Kidney epithelial cell (primary cell): ENCODE results near the gene MOB3A. TPM values are rescaled to one million over a fixed set of nuclear protein-coding genes. Genes with fewer than 3 reads are reported as not detected.
"Not testable (repeated sequence)": the region's sequence is repeated elsewhere in the genome, so short reads cannot be mapped to it uniquely, and the experiment has no call there.

Source experiments
- DNase-seq: peaks from one replicate; pipeline ENCODE4 v3.0.0-alpha.2; 2010; ENCODE audit warnings: low read depth
- H3K27me3 ChIP-seq: 2 replicates; pipeline ENCODE4 v1.6.0; 2011; ENCODE audit warnings: low read length; ENCODE audit not compliant: control insufficient read depth, insufficient read depth
- H3K36me3 ChIP-seq: 2 replicates; pipeline ENCODE4 v1.5.1; 2011; ENCODE audit warnings: low read length; ENCODE audit not compliant: control insufficient read depth, insufficient read depth
- H3K4me3 ChIP-seq: 2 replicates; pipeline ENCODE4 v1.5.1; 2011; ENCODE audit warnings: low read depth, mild to moderate bottlenecking, control low read depth, low read length
- CTCF ChIP-seq: IDR thresholded peaks from 2 replicates; pipeline ENCODE4 v1.5.1; 2011; ENCODE audit warnings: mild to moderate bottlenecking, moderate library complexity, low read length, control low read depth, inconsistent platforms; ENCODE audit not compliant: insufficient read depth, poor library complexity, severe bottlenecking
- total RNA-seq: library from RNA; depleted of rRNA; stranded (reverse); fragments of >200 nt; gene quantifications from 2 replicates; pipeline ENCODE4 v1.2.3, GENCODE V29; 2015

The MOB3A gene
- total RNA-seq, 1 donor from 2014 or later = 40.3 TPM

DNA sequence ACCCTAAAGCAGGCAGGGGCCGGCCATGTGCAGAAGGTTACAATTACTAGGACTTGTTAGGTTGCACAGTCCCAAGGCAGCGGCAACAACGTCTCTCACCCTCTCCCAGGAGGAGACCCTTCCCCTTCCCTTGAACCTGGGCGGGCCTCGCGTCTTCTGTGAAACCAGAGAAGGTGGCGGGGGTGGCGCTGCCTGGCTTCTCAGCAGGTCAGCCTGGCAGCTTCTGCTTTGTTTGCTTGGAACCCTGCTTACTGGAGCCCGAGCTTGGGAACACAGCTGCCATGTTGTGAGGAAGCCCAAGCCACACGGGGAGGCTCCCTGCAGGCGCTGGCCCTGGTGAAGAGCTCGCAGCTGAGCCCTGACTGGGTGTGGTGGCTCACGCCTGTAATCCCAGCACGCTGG is 60.5 kb downstream of the MOB3A start:
- no peak for DNase-seq
- Histone ChIP-seq H3K27me3 (no peaks in the 10 kb centered on the region), H3K36me3 (peaks cover 1% of the 10 kb centered on the region), H3K4me3 (no peak overlapping the region)
- no peak for TF ChIP-seq CTCF

GRCh38 chr19:2034729-2035589 is 61.2 kb downstream of the MOB3A start:
- H3K27me3 ChIP-seq = no peaks in the 10 kb centered on the region
- no peak for TF ChIP-seq CTCF
- DNase-seq = no peak
- H3K36me3 ChIP-seq = peaks cover 1% of the 10 kb centered on the region
- H3K4me3 ChIP-seq = no peak overlapping the region

GRCh38 chr19:2034253-2034652 is 61.9 kb downstream of the MOB3A start:
- not testable (repeated sequence) for DNase-seq, H3K27me3 ChIP-seq, H3K4me3 ChIP-seq, H3K36me3 ChIP-seq

DNA sequence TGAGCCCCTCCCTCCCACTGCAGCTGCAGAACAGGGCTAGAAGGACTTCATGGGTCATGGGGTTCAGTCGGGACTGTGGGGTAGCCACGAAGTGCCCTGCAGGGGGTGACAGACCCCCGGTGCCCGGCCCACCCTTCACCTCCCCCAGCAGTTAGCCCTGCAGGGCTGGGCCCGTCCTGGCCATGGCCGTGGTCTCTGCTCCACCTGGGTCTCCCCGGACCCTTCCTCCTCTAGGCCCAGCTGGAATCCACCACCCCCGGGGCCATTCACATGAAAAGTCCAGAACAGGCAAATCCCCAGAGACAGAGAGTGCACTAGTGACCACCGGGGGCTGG is 62.3 kb downstream of the MOB3A start:
- no peaks in the 10 kb centered on the region for H3K36me3 ChIP-seq
- no peak for DNase-seq
- TF ChIP-seq CTCF = no peak
- H3K4me3 ChIP-seq = no peak overlapping the region
- H3K27me3 ChIP-seq = no peaks in the 10 kb centered on the region

- no peaks in the 10 kb centered on the region for H3K27me3 ChIP-seq
- no peak for DNase-seq
- no peak for TF ChIP-seq CTCF
- no peak overlapping the region for H3K4me3 ChIP-seq
- H3K36me3 ChIP-seq = no peaks in the 10 kb centered on the region
These were observed 62.9 kb downstream of the MOB3A start for GRCh38 chr19:2033115-2033824.

DNA sequence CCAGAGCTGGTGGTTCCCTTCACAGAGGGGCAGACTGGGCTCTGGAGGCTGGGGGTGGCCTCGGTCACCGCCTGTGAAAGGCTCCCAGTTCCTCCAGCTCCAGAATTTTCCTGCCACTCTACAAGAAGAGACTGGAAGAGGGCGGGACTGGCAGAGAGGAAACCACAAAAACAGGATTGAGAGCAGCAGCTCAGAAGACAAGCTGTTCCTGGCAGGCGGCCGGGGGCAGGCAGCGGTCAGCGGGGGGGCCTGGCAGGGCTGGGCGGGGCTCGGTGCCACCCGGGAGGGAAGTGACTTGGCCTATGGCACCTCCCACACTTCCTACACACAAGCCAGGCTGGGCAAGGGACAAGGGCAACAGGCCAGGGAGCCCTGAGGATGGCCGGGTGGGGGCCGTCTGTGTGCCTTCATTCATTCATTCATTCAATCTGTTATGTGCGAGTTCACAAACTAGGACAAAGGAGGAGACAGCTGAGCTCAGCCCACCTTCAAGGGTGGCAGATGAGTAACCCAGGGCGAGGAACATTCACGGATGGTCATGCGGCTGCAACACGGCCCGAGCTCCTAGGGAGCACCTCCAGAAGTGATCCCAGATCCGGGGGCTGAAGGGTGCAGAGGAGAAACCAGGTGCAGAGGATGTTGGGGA is 63.7 kb downstream of the MOB3A start:
- H3K27me3 ChIP-seq = no peaks in the 10 kb centered on the region
- peak; percentile 69 for DNase-seq
- no peaks in the 10 kb centered on the region for H3K36me3 ChIP-seq
- TF ChIP-seq CTCF = no peak
- no peak overlapping the region for H3K4me3 ChIP-seq
